Lower leg skin (tissue), 4 donors: ENCODE results near the gene ERVH48-1. TPM values are rescaled to one million over a fixed set of nuclear protein-coding genes. Genes with fewer than 3 reads are reported as not detected.

Experiments
- DNase-seq, 2 donors: peaks; one replicate each; pipeline ENCODE4 v3.0.0-alpha.2; 2019; ENCODE audit warnings: low spot score in 2 of 2
- H3K4me3 ChIP-seq: fragments of 200-600 bp; sonication (generic); 2 replicates; pipeline ENCODE4 v1.5.1; 2017; ENCODE audit warnings: mild to moderate bottlenecking, low read depth; ENCODE audit not compliant: poor library complexity, severe bottlenecking
- POLR2A ChIP-seq, 2 donors: fragments of 450-650 bp; IDR thresholded peaks; one replicate each; pipeline ENCODE4 v1.6.1; 2016 to 2017; ENCODE audit warnings: antibody characterized with exemption in 2 of 2, mild to moderate bottlenecking in 1 of 2, moderate library complexity in 1 of 2
- WGBS, 2 donors: methylation state at CpG; one replicate each; pipeline ENCODE4 v1.1.5; 2018; 5-methylcytosine and 5-hydroxymethylcytosine counted together
- intact Hi-C: fragments of 100-400 bp; cut with DNase I; formaldehyde crosslinking; loops from one replicate; pipeline ENCODE4 v1.15.0; 2023; ENCODE audit warnings: low total_unique reads
- microRNA-seq, 2 donors: library from miRNA; unstranded; fragments of <30 nt; microRNA quantifications; one replicate each; pipeline ENCODE4, GENCODE V29; 2016; ENCODE audit warnings: borderline replicate concordance in 2 of 2, borderline number of aligned reads in 1 of 2
- total RNA-seq, 4 donors: library from RNA; depleted of rRNA; stranded (reverse); fragments of >200 nt; gene quantifications; one replicate each; pipeline ENCODE4 v1.1.0, GENCODE V29; 2016
- TF ChIP-seq, protein P1 (sequence below), 3 donors: fragments of 450-650 bp; IDR thresholded peaks; one replicate each; pipeline ENCODE4 v1.5.1; 2016; ENCODE audit warnings: antibody characterized with exemption in 3 of 3, mild to moderate bottlenecking in 3 of 3, moderate library complexity in 2 of 3

ERVH48-1 gene
- total RNA-seq, 4 donors from 2014 or later, result not detected

- intact Hi-C loops, result no loop called here
- WGBS, 2 donors, result 83 to 95% methylated on average over 9 to 10 of the region's 10 CpGs
- no peak for DNase-seq
- TF ChIP-seq, protein P1, sequence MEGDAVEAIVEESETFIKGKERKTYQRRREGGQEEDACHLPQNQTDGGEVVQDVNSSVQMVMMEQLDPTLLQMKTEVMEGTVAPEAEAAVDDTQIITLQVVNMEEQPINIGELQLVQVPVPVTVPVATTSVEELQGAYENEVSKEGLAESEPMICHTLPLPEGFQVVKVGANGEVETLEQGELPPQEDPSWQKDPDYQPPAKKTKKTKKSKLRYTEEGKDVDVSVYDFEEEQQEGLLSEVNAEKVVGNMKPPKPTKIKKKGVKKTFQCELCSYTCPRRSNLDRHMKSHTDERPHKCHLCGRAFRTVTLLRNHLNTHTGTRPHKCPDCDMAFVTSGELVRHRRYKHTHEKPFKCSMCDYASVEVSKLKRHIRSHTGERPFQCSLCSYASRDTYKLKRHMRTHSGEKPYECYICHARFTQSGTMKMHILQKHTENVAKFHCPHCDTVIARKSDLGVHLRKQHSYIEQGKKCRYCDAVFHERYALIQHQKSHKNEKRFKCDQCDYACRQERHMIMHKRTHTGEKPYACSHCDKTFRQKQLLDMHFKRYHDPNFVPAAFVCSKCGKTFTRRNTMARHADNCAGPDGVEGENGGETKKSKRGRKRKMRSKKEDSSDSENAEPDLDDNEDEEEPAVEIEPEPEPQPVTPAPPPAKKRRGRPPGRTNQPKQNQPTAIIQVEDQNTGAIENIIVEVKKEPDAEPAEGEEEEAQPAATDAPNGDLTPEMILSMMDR (IDR thresholded peaks at IDR 0.05), result no peak
- TF ChIP-seq POLR2A (IDR thresholded peaks at IDR 0.05), result no peak
- no peak overlapping the region for H3K4me3 ChIP-seq
Observed at GRCh38 chr21:42868196-42868595, 57.2 kb downstream of the ERVH48-1 start.

Small RNAs within 50 kb of the gene (microRNA-seq; reads per million reads assigned to microRNA genes)
- gene MIR5692B, result 0 reads per million in 2 donors

Other genes with a start within 250 kb of the ERVH48-1 start
- gene WDR4, start 46.1 kb downstream of the ERVH48-1 start, total RNA-seq, result 10 to 100 TPM; 10.3 to 17.4 (median 12.0) TPM
- gene NDUFV3, start 32.3 kb downstream of the ERVH48-1 start, total RNA-seq, result 10 to 100 TPM; 41.8 to 65.3 (median 60.0) TPM
- 10 to 100 TPM in 2 of 4 donors, 1 to 10 TPM in 2; 4.9 to 13.8 (median 8.8) TPM for gene PKNOX1, start 48.9 kb upstream of the ERVH48-1 start, total RNA-seq
- 1 to 10 TPM; 2.6 to 8.2 (median 3.1) TPM for gene CBS, start 150.2 kb upstream of the ERVH48-1 start, total RNA-seq
- gene U2AF1, start 181.9 kb upstream of the ERVH48-1 start, total RNA-seq, result 10 to 100 TPM; 19.2 to 57.6 (median 19.5) TPM
- not detected for gene CRYAA, start 243.4 kb upstream of the ERVH48-1 start, total RNA-seq